Activated CD8-positive, alpha-beta memory T cell treated with anti-CD3 and anti-CD28 coated beads, Interleukin-2, amount 50 U/mL, for 4 hours (primary cell): Measurements from ENCODE around the gene RAB27A.
"Not testable (repeated sequence)": the region's sequence is repeated elsewhere in the genome, so short reads cannot be mapped to it uniquely, and the experiment has no call there.

Experiments
- DNase-seq: peaks from one replicate; pipeline ENCODE4 v3.0.0-alpha.2; 2020

The RAB27A gene

GRCh38 chr15:55281517-55282228 is 7.9 kb downstream of the RAB27A start:
- no peak for DNase-seq

DNA sequence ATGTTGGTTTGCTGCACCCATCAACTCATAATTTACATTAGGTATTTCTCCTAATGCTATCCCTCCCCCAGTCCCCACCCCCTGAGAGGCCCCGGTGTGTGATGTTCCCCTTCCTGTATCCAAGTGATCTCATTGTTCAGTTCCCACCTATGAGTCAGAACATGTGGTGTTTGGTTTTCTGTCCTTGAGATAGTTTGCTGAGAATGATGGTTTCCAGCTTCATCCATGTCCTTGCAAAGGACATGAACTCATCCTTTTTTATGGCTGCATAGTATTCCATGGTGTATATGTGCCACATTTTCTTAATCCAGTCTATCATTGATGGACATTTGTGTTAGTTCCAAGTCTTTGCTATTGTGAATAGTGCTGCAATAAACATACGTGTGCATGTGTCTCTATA is 9.0 kb downstream of the RAB27A start:
- not testable (repeated sequence) for DNase-seq

GRCh38 chr15:55279746-55280351 is 9.8 kb downstream of the RAB27A start:
- peak; percentile 52 for DNase-seq

- no peak for DNase-seq
Measured at GRCh38 chr15:55279100-55279745, 10.4 kb downstream of the RAB27A start.

DNA sequence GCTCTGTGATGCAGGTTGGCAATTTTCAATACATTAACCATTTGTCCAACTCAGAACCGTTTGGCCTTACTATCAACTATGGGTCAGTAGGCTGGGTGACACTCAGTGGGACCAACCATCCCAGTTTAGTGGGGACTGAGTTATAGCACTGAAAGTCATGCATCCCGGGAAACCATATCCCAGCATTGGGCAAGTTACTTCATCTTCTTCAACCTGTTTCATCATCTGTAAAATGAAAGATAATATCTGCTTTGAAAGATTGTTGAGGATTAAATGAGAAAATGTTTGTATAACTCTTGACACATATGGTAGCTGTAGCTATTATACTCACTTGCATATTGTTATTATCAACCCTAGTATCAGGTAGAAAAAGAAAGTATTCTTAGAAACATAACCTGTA is 11.9 kb downstream of the RAB27A start:
- DNase-seq, result no peak

GRCh38 chr15:55277116-55277564 is 12.5 kb downstream of the RAB27A start:
- DNase-seq, result peak; percentile 32

GRCh38 chr15:55276324-55276723 is 13.3 kb downstream of the RAB27A start:
- DNase-seq, result no peak

DNA sequence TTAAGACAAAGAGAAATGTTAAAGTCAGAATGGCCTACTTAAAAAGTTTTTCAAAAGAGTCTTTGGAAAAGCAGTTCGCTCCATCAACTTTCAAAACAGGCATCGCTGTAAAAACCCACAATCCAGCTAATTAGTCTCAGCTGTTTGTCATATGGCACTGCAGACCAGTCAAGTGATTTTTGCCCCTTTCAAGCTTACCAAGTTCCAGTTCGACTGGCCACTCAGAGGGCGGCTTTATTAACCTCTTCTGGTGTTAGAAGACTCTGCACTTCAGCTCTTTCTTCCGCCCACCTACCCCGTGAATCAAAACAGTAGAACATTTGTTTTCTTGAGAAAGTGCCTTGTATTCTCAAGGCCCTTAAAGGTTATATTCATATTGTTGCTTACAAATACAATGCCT is 19.3 kb downstream of the RAB27A start:
- no peak for DNase-seq

GRCh38 chr15:55268176-55268695 is 21.4 kb downstream of the RAB27A start:
- DNase-seq, result no peak

- peak; percentile 62 for DNase-seq
Measured at GRCh38 chr15:55267401-55268175, 22.0 kb downstream of the RAB27A start.

- no peak for DNase-seq
Measured at GRCh38 chr15:55266547-55266946, 23.1 kb downstream of the RAB27A start.

- DNase-seq, result no peak
Measured at GRCh38 chr15:55260562-55261131, 29.0 kb downstream of the RAB27A start.

DNA sequence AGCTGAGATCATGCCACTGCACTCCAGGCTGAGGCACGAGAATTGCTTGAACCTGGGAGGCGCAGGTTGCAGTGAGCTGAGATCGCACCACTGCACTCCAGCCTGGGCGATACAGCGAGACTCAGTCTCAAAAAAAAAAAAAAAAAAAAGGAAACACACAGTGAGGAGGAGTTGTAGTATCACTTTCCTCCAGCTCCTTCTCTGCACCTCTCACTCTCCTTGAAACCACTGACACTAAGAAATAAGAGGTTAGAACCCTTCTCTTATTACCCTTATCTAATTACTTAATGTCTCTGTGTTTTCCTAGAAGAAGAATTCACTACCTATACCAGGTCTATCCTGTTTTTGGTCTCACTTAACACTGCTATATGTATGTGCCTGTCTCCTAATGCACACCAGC is 31.7 kb downstream of the RAB27A start:
- DNase-seq, result no peak

GRCh38 chr15:55257012-55257670 is 32.5 kb downstream of the RAB27A start:
- DNase-seq, result no peak

GRCh38 chr15:55256281-55257011 is 33.2 kb downstream of the RAB27A start:
- DNase-seq, result no peak

DNA sequence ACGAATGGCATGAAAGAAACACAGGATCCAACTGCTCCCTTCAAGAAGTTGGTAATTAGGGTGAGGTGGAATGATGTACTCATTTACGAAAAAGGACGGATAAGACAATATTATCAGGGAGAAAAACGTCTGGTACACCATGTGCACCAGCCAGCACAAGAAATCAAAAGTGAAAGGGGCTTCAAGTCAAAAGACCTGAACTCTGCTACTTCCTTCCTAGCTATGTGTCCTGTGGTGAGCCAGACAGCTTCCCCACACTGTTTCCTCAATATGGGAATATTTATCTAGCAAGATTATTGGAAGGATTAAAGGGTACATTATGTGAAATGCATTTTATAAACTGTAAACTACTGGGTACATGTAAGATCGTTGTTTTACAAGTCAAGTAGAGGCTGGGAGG is 33.9 kb downstream of the RAB27A start:
- DNase-seq, result no peak

GRCh38 chr15:55254916-55255679 is 34.5 kb downstream of the RAB27A start:
- DNase-seq, result no peak

DNA sequence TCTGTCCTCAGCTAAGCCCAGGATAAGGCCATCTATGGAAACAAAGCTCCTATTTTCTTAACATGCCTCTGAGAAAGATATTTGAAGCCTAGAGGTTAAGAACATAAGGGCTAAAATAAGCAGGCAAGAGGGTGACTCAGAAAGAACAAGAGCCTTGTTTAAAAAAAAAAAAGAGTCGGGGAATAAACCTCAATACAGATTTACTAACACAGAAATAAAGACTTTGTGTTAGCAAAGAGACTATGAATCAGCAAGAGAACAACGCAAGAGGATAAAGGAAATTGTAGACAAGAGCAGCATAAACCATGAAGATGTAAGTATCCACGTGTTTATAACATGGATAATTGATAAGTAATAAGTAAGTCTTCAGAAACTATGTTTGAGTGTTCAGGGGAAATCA is 36.0 kb downstream of the RAB27A start:
- DNase-seq, result no peak

GRCh38 chr15:55252201-55252600 is 37.4 kb downstream of the RAB27A start:
- not testable (repeated sequence) for DNase-seq

- DNase-seq, result no peak
Measured at GRCh38 chr15:55250941-55251340, 38.7 kb downstream of the RAB27A start.

DNA sequence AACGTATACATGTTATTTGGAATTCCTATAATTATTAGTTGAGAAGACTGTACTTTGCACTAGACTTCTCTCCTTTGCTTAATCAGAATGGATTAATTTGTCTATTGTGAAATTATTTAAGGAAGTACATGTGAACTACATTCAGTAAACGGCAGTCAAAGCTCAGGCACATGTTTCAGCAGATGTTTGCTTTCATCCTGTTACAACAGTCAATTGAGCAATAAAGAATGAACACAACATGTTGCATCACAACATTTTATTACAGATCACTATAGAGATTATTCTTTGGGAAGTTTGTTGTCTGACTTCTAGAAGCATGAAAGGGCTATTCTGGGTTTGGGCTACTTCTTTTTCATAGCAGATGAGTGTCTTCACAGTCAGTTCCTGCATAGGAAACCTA is 39.2 kb downstream of the RAB27A start:
- no peak for DNase-seq
